ENCODE data around the gene FCN1. TPM values are rescaled to one million over a fixed set of nuclear protein-coding genes. Genes with fewer than 3 reads are reported as not detected.

FCN1 gene
- total RNA-seq, 4 donors from 2014 or later = 0.41 to 13.8 TPM; not detected in 2

DNA sequence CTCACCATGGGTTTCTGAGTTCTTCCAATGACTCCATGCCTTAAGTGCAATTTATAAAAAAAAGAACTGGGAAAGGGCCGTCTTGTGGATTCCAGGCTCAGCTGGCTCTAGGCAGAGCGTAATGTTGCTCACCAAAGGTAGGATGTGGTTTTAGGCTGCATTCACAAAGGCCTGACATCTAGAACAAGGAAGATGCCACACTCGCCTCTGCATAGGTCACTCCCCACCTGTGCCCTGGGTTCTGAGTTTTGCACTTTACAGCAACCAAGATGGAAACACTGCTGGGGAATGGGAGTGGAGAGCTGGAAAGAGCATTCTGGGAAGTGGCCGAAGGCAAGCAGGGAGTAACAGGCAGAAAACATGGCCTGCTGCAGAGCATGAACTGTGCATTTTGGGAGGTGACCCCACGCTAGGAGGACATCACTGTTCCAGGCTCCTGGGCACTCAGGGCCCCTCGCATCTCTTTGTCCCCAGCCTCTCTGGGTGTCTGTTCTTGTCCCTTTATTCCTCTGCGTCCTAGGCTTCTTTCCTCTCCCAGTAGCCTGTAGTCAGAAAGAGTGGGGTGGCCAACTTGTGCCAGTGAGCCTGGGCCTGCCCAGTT, 24.8 kb downstream of the FCN1 start:
- WGBS, 2 donors (ENCODE audit: low coverage in 1 of 2) = 75% methylated on average over 7 of the region's 7 CpGs; no CpG with 5 or more reads in 1 of the 2 donors
- intact Hi-C loops (cut with DNase I; ENCODE audit: low total_unique reads) (no loop called here), in situ Hi-C loops (cut with MboI; ENCODE audit: low pct_ligation_motif_present in 1 of 4, low pct_unique_long_range_greater_than_20kb in 1 of 4, low sequenced_read_pairs in 3 of 4) (no loop called here)
- no peak for DNase-seq
- H3K27me3 ChIP-seq = no peaks in the 10 kb centered on the region
- H3K4me1 ChIP-seq = no peaks in the 10 kb centered on the region
- H3K36me3 ChIP-seq = no peaks in the 10 kb centered on the region
- TF ChIP-seq POLR2AphosphoS5 (IDR thresholded peaks at IDR 0.05) = no peak
- TF ChIP-seq POLR2A (IDR thresholded peaks at IDR 0.05) = no peak
- TF ChIP-seq EP300 (IDR thresholded peaks at IDR 0.05; ENCODE audit: low read depth) = no peak
- TF ChIP-seq, protein P1, sequence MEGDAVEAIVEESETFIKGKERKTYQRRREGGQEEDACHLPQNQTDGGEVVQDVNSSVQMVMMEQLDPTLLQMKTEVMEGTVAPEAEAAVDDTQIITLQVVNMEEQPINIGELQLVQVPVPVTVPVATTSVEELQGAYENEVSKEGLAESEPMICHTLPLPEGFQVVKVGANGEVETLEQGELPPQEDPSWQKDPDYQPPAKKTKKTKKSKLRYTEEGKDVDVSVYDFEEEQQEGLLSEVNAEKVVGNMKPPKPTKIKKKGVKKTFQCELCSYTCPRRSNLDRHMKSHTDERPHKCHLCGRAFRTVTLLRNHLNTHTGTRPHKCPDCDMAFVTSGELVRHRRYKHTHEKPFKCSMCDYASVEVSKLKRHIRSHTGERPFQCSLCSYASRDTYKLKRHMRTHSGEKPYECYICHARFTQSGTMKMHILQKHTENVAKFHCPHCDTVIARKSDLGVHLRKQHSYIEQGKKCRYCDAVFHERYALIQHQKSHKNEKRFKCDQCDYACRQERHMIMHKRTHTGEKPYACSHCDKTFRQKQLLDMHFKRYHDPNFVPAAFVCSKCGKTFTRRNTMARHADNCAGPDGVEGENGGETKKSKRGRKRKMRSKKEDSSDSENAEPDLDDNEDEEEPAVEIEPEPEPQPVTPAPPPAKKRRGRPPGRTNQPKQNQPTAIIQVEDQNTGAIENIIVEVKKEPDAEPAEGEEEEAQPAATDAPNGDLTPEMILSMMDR (IDR thresholded peaks at IDR 0.05) = no peak
- H3K27ac ChIP-seq = no peak overlapping the region
- H3K4me3 ChIP-seq = no peak overlapping the region
- no peaks in the 10 kb centered on the region for H3K9me3 ChIP-seq

DNA sequence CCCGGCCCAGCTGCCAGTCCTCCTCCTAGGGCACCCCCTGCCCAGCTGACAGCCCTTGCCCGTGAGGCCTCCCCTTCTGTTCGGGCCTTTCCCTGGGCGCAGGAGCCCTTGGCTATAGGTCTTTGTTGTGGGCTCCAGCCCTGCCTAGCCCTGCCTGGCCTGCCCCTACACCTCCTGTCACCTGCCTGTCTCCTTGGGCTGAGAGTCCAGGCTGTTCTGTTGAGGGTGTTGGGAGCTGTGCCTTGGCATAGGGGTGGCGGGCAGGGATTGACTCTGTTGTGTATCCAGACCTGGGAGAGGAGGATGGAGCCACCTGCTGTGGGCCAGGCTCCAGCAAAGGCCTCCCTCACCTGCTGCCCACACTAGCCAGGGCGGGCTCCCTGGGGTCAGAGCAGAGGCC, 25.5 kb downstream of the FCN1 start:
- H3K36me3 ChIP-seq = no peaks in the 10 kb centered on the region
- 68% methylated on average over 6 of the region's 6 CpGs; no CpG with 5 or more reads in 1 of the 2 donors for WGBS, 2 donors (ENCODE audit: low coverage in 1 of 2)
- intact Hi-C loops (cut with DNase I; ENCODE audit: low total_unique reads) = no loop called here
- no peak overlapping the region for H3K27ac ChIP-seq
- no peak for DNase-seq
- TF ChIP-seq POLR2A (IDR thresholded peaks at IDR 0.05) (no peak), POLR2AphosphoS5 (IDR thresholded peaks at IDR 0.05) (no peak), EP300 (IDR thresholded peaks at IDR 0.05; ENCODE audit: low read depth) (no peak)
- TF ChIP-seq, protein P1 (IDR thresholded peaks at IDR 0.05) = no peak
- H3K4me3 ChIP-seq = no peak overlapping the region
- in situ Hi-C loops (cut with MboI; ENCODE audit: low pct_ligation_motif_present in 1 of 4, low pct_unique_long_range_greater_than_20kb in 1 of 4, low sequenced_read_pairs in 3 of 4) = no loop called here
- H3K4me1 ChIP-seq = no peaks in the 10 kb centered on the region
- no peaks in the 10 kb centered on the region for H3K27me3 ChIP-seq
- no peaks in the 10 kb centered on the region for H3K9me3 ChIP-seq

DNA sequence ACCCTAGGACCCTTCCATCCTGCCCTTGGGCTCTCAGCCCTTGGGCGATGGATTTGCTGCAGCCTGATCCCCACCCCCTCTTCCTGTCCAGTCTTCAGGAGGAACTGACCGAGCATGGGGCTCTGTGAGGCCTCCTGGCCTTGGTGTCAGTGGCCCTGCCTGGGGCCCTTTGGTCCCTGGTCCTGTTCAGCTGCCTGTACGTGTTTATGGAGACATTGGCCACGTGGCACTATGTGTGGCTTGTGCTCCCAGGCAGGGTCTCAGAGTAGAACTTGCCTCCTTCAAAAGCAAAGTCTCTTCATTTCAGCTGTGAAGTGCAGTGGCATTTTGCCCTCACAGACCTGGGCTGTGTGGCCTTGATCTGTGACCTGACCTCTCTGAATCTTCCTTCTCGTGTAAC, 26.0 kb downstream of the FCN1 start:
- no peak for DNase-seq
- no peak overlapping the region for H3K4me3 ChIP-seq
- H3K4me1 ChIP-seq = no peaks in the 10 kb centered on the region
- WGBS, 2 donors (ENCODE audit: low coverage in 1 of 2) = 53% methylated on average over 5 of the region's 5 CpGs; no CpG with 5 or more reads in 1 of the 2 donors
- H3K9me3 ChIP-seq = no peaks in the 10 kb centered on the region
- intact Hi-C loops (cut with DNase I; ENCODE audit: low total_unique reads) = no loop called here
- no peaks in the 10 kb centered on the region for H3K36me3 ChIP-seq
- in situ Hi-C loops (cut with MboI; ENCODE audit: low pct_ligation_motif_present in 1 of 4, low pct_unique_long_range_greater_than_20kb in 1 of 4, low sequenced_read_pairs in 3 of 4) = no loop called here
- no peak overlapping the region for H3K27ac ChIP-seq
- TF ChIP-seq EP300 (IDR thresholded peaks at IDR 0.05; ENCODE audit: low read depth) (no peak), POLR2A (IDR thresholded peaks at IDR 0.05) (no peak), POLR2AphosphoS5 (IDR thresholded peaks at IDR 0.05) (no peak)
- TF ChIP-seq, protein P1 (IDR thresholded peaks at IDR 0.05) = no peak
- no peaks in the 10 kb centered on the region for H3K27me3 ChIP-seq

DNA sequence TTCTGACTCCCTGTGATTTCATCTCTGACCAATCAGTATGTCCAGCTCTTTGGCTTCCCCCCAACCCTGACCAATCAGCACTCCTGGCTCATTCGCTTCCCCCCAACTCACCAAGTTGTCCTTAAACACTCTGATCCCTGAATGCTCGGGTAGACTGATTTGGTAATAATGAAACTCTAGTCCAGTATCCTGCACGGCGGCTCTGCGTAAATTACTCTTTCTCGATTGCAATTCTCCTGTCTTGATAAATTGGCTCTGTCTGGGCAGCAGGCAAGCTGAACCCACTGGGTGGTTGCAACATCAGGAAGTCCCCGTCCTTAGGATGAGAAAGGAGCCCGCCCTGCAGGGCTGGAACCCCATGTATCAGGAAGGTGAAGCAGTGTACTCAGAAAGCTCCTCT, 26.7 kb downstream of the FCN1 start:
- no peaks in the 10 kb centered on the region for H3K9me3 ChIP-seq
- in situ Hi-C loops (cut with MboI; ENCODE audit: low pct_ligation_motif_present in 1 of 4, low pct_unique_long_range_greater_than_20kb in 1 of 4, low sequenced_read_pairs in 3 of 4) (no loop called here), intact Hi-C loops (cut with DNase I; ENCODE audit: low total_unique reads) (no loop called here)
- TF ChIP-seq EP300 (IDR thresholded peaks at IDR 0.05; ENCODE audit: low read depth) (no peak), POLR2AphosphoS5 (IDR thresholded peaks at IDR 0.05) (no peak), POLR2A (IDR thresholded peaks at IDR 0.05) (no peak)
- no peaks in the 10 kb centered on the region for H3K27me3 ChIP-seq
- H3K4me1 ChIP-seq = no peaks in the 10 kb centered on the region
- no peaks in the 10 kb centered on the region for H3K36me3 ChIP-seq
- no peak for DNase-seq
- WGBS, 2 donors (ENCODE audit: low coverage in 1 of 2) = 57 to 75% methylated on average over 5 to 8 of the region's 8 CpGs
- no peak overlapping the region for H3K27ac ChIP-seq
- H3K4me3 ChIP-seq = no peak overlapping the region

DNA sequence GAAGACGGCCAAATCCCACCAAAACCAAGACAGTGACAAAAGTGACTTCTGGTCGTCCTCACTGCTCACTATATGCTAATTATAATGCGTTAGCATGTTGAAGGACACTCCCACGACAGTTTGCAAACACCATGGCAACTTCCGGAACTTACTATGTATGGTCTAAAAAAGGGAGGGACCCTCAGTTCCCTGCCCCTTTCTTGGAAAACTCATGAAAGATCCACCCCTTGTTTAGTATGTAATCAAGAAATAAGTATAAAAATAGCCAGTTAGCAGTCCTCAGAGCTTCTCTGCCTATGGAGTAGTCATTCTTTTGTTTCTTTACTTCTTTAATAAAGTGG, 27.6 kb downstream of the FCN1 start:
- Histone ChIP-seq H3K9me3 (no peaks in the 10 kb centered on the region), H3K27ac (no peak overlapping the region), H3K36me3 (no peaks in the 10 kb centered on the region), H3K27me3 (no peaks in the 10 kb centered on the region), H3K4me1 (no peaks in the 10 kb centered on the region), H3K4me3 (no peak overlapping the region)
- WGBS, 2 donors (ENCODE audit: low coverage in 1 of 2) = 64 to 69% methylated on average over 5 of the region's 5 CpGs
- intact Hi-C loops (cut with DNase I; ENCODE audit: low total_unique reads) (no loop called here), in situ Hi-C loops (cut with MboI; ENCODE audit: low pct_ligation_motif_present in 1 of 4, low pct_unique_long_range_greater_than_20kb in 1 of 4, low sequenced_read_pairs in 3 of 4) (no loop called here)
- no peak for DNase-seq
- TF ChIP-seq EP300 (IDR thresholded peaks at IDR 0.05; ENCODE audit: low read depth) (no peak), POLR2AphosphoS5 (IDR thresholded peaks at IDR 0.05) (no peak), POLR2A (IDR thresholded peaks at IDR 0.05) (no peak)
- TF ChIP-seq, protein P1 (IDR thresholded peaks at IDR 0.05) = no peak
